NK-92 (cell line): ENCODE measurements around the gene LHPP.
"Not testable (repeated sequence)": the region's sequence is repeated elsewhere in the genome, so short reads cannot be mapped to it uniquely, and the experiment has no call there.

Source experiments
- DNase-seq: peaks from one replicate; lab custom pipeline; 2025; ENCODE audit not compliant: unreplicated experiment; lab: John Stamatoyannopoulos, UW

Gene LHPP

GRCh38 chr10:124568848-124569622 lies 107.4 kb downstream of the LHPP start:
- DNase-seq: no peak

DNA sequence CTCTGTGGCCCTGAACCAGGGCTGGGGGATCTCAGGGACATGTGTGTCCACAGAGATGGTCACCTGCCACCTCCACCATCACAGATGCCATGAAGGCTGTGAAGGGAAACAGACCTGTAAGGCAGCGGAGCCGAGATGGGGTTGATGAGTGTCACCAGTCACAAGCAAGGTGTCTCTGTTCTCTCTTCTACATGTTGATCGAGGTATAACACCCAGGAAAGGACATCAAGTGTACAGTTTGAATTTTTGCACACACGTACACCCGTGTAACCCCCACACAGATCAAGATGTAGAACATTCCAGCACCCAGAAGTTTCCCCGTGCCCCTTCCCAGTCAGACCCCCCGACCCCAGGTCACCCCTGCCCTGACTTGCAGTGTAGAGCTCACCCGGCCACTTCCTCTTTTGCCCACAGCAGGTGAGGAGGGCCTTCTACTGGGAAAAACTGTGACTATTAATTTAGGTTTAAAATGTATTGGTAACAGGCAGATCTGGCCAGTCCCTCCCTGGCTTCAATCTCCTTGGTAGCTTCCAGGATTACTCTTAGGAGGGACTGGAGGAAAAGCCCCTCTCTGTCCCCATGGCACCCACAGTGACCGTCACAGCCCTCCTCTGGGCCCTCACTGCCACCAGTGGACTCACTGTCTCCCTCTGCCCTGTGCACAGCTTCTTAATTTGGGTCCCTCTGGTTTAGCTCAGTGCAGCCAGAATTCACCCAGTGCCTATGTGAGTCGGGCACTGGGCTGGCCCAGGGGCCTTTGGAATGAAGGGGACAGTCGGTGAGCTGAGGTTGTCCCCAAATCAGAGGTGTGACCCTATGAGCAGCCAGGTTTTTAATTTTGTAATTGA lies 108.2 kb downstream of the LHPP start:
- no peak for DNase-seq

DNA sequence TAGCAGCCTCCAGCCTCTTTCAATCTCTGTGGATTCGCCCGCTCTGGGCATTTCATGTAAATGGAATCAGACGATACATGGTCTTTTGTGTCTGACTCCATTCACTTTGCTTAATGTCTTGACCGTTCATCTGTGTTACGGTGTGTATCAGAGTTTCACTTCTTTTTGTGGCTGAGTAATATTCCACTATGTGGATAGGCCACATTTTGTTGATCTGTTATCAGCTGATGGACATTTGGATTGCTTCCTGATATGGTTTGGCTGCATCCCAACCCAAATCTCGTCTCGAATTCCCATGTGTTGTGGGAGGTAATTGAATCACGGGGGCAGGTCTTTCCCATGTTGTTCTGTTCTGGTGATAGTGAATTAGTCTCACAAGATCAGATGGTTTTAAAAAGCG lies 109.0 kb downstream of the LHPP start:
- DNase-seq: no peak

DNA sequence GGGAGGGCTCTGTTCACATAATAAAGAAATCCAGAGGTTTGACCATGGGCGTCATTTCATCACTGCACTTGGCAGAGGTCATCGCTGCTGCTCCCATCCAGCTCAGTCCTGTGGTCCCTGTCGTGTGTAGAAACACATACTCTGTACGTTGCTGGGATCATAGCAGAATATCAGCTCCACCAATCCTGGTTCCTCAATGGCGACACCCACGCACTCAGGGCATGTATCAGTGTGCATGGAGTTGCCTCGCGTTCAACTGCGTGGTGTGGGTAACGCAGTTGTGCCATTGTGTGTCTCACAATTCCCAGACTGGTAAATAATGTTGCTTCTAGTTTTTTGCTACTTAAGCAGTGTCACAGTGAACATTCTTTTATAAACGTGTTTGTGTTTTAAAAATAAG lies 111.1 kb downstream of the LHPP start:
- DNase-seq: no peak

DNA sequence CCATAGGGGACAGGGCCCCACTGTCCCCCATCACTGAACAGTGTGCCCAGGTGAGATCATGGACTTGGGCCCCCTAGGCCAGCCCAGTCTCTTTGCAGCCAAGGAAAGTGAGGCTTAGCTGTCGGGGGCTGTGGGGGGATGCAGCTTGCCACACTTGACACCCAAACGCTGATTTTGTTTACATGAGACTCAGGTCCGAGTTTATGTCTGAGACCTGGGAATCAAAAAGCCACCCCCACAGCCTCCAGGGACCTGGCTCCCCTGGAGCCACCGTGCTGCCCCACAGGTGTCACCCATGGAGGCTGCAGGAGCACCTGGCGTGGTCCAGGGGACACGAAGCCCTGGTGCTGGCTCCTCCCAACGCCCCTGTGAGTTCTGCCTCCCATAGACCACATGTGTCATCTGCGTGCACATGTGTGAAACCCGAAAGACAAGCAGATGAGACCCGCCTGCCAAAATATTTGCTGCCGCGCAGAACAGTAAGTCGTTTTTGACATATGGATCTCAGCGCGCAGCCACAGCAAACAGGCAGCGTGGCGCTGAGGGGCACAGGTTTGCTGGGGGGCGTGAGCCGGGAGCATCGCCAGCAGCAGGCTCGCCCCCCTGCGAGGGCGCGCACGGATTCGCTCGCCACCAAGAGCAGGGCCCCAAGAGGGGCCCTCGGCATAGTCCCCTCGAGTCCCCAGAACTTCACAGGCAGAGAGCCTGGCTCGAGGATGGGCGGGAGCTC lies 112.3 kb downstream of the LHPP start:
- no peak for DNase-seq

- DNase-seq: no peak
These were observed 112.9 kb downstream of the LHPP start for GRCh38 chr10:124574456-124575070.

DNA sequence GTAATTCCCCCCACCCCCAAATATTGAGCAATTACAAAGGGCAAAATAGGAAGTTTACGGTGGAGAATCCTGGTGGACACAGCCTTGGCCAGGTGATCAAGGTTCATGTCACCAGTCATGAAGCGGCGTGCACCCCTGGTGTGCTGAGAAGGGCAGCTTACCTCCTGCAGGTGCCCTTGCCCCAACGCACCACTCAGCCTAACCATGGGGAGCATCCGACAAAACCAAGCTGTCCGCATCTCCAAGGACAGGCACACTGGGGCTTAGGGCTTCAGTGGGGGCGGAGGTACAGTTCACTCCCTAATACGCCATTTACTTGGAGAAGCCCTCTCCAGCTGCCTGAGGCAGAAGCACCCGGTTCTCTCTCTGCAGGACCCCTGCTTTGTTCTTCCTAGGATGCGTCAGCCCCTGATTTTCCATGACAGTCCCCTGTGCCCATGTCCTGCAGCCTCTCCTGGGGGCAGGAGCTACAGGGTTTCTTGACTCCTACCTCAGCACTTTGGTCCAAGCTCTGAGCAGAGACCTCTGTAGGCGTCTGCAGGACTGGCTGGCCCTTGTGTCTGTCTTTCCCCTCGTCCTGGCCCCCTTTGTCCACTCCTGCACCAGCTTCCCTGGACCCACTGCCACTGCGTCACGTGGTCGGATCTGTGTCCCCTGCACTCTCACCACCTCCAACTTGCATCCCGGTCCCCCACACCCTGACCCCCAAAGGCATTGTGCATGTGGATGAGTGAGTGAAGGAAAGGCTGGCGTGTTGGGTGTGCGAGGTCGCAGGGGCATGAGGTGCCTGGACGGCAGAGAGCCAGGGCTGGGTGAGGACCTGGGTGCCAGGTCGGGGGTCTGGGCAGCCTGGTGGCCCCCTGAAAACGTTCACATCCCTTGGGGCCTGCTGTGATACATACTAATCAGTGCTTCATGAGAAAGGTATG lies 113.7 kb downstream of the LHPP start:
- no peak for DNase-seq

DNA sequence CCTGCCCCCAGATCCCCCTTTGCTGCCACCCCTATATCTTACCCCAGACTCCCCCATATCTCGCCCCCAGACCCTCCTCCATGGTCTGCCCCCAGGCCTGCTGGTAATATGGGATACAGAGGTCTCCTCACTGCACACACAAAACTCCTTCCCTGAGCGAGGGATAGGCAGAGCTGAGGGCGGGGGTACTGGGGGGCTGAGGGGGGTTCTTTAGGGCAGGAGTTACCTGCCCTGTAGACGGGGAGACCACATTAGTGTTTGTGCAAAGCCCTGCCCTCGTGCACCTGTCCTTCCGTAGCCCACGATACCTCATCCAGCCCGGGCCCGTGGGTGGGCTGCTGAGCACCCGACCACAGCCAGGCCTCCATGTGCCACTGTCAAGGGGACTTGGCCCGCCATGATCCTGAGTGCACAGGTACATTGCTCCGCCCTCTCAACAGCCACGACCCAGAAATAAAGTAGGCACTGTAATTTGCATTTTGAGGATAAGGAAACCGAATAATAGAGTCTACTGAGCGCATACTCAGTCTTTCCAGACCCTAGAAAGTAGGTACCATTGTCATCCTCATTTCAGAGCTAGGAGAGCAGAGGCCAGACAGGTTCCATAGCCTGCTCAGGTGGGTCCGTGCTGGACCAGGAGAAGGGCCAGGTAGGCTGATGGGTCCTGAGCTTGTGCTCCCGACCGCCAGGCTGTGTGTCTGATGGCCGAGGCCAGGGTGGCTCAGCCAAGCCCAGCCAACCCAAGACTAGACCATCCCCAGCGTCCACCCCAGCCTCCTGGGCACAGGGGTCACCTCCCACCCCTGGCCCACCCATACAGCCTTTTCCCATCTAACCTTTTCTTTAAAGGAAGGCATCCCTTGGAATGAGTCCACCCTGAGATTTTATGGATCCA lies 115.2 kb downstream of the LHPP start:
- no peak for DNase-seq

- DNase-seq: no peak
These were observed 116.0 kb downstream of the LHPP start for GRCh38 chr10:124577651-124578050.

- no peak for DNase-seq
These were observed 116.8 kb downstream of the LHPP start for GRCh38 chr10:124578231-124579010.

- DNase-seq: no peak
These were observed 117.4 kb downstream of the LHPP start for GRCh38 chr10:124579011-124579399.

DNA sequence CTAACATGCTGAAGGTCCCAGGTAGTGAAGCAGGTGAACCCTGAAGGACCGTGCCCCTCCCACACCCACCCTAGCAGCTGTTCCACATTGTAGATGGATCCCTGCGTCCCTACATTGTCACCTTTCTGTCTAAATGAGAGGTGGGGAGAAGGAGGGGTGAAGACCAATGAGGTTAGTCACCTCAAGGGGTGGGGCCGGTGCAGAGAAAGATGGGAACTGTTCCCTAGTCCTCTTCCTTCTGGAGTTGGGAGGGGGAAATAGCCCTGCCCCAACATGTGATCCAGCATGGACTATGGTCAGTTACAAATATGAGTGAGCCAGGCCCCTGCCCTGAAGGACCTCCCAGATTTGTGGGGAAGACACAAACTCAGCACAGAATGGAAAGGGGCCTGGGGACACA lies 124.5 kb downstream of the LHPP start:
- no peak for DNase-seq

GRCh38 chr10:124587811-124588211 lies 126.2 kb downstream of the LHPP start:
- DNase-seq: no peak

DNA sequence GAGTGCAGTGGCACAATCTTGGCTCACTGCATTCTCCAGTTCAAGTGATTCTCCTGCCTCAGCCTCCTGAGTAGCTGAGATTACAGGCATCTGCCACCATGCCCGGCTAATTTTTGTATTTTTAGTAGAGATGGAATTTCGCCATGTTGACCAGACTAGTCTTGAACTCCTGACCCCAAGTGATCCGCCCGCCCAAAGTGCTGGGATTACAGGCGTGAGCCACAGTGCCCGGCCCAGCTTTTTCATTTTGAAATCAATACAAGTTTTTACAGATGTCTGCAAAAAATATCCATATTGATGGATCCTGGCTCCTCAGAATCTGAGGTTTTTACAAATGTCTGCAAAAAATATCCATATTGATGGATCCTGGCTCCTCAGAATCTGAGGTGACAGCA lies 126.7 kb downstream of the LHPP start:
- DNase-seq: not testable (repeated sequence)

DNA sequence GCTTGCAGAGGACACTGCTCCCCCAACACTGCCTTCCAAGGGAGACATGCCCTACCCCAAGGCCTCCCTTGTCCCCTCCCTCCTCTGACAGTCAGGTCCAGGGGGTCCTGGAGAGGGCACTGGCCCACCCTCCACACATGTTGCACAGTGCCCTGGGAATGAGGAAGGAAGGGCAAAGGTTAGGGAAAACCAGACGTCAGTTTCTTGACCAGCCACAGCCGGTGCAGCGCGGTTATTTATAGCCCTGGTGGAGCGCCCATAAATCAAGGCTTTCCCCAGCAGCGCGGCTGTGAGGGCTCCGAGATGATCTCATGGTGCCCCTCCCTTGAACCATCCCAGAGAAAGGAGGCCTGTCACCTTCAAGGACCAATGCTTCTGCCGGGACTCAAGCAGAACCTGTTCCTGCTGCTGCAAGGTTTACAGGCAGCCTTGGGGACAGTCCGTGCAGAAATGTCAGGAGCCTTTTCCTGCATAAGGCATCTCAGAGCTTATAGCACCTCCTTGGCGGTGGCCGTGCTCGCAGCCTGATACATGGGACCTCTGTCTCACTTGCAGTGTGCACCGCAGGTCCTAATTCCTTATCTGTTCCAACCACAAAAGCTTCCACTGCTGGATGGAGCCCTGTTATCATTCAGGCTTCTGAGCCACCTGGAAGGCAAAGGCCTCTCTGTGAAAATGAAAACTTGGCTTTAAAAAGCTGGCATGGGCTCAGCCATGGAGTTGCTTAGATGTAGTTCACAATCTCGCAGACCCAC lies 127.3 kb downstream of the LHPP start:
- DNase-seq: no peak

DNA sequence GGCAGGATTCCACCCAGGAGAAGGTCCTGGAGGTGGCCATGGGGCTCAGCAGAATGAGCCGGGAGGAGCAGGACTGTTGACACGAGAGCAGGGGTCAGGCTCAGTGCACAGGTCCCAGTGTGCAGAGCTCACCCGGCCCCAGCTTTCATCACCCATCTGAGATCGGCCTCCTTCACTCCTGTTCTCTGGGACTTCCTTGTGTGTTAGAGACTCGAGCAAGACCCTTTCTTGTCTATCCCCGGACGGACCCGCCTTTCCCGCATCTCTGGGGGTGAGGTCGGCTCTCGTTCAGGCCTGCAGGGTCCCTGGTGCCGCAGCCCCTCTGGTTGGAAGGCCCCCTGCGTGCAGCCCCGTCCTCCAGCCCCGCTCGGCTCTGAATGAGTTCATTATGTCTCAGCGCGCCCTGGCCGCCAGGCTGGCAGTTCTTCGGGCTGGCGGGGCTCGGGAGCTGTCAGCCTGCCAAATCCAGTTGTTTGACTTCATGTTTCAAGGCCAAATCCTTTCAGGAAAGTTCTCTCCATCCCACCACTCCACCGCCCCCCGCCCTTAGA lies 127.9 kb downstream of the LHPP start:
- DNase-seq: no peak
